ENCODE data around the gene GPATCH11. TPM values are rescaled to one million over a fixed set of nuclear protein-coding genes. Genes with fewer than 3 reads are reported as not detected.

Gene GPATCH11
- total RNA-seq (2012; rRNA removed) (4.7 and 8.1 TPM in 2 replicates), polyA plus RNA-seq (2012; rRNA removed) (2.9 and 3.9 TPM in 2 replicates), Bru-seq, nascent RNA (percentile 51 among the genes with signal in this experiment), BruChase-seq, experiment 1, labeled RNA remaining after a 6-hour chase (percentile 65 among the genes with signal in this experiment), BruChase-seq, experiment 2, labeled RNA remaining after a 2-hour chase (percentile 64 among the genes with signal in this experiment)
- polyA plus RNA-seq (2012; cell fraction: cytosol; rRNA removed): 0.49 and 0.88 TPM in 2 replicates
- 0.16 and 1.3 TPM in 2 replicates for polyA plus RNA-seq (2012; cell fraction: nucleus; rRNA removed; ENCODE audit: low replicate concordance)
- long read RNA-seq, transcript GPATCH11-202 (9 exons, 3,906 nt): major isoform, 8 of 14 reads
- long read RNA-seq, partial matches to known transcripts: 5 of 14 reads
- long read RNA-seq, other reads (novel, unspliced or antisense): 0 of 14 reads

DNA sequence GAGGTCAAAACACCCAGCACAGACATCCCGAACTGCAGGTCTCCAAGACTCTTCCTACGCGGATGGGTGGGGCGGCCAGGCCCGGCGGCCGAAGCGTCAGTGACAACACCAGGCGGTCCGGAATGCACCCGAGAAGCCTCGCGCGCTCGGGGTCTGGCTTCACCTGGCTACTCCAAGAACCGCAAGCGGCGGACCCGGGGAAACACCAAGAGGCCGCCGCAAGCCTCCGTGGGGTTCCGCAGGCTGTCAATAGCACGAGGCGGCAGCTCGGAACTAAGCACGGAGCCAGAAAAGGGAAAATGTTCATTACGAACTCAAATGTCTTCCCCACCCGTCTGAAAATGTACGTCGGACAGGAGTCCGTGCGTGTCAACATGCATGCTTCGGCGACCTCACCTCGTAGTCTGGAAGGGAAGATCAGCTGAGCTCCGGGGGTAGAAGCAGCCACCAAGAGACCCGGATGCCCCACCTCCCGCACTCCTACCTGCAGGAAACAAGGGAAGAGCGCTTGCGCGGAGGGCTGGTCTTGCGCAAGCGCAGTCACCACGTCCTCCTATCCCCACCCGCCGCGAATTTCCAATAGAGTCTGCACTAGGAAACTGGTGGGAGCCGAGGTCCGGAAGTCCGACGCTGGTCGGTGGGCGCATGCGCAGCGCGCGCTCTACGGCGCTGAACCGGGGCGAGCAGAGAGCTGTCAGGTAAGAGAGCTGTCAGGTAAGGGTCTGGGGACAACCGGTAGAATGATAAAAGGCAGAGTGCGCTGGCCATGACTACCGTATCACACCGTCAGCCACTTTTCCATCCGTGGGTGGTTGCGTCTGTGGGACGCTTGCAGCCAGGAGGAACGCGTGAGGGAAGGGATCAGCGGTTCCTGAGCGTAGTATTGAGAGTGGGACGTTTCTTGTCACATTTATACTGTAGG is at the start of gene GPATCH11, which contains the start of gene HEATR5B:
TSS of gene GPATCH11 (plus strand) at position 646 of the 922 bp plus-strand sequence. CDS start 3,864 bp downstream, outside the sequence.
TSS of gene HEATR5B (minus strand) at position 500 of the 922 bp plus-strand sequence. CDS start 958 bp downstream, outside the sequence.
- Histone ChIP-seq H2BK20ac (ENCODE audit: low read depth, low read length) (no peak within 1 kb of the TSS), H3K36me3 (ENCODE audit: control insufficient read depth, insufficient read depth, low read length) (no peaks in the 10 kb centered on the region; the same call in 1 of the 2 replicates), H3K4me2 (ENCODE audit: low read depth, low read length) (peak within 1 kb of the TSS; percentile 98), H3K56ac (ENCODE audit: extremely low read depth, insufficient read depth, low read length) (peak within 1 kb of the TSS; percentile 71), H3K18ac (ENCODE audit: low read depth, low read length) (peak within 1 kb of the TSS; percentile 72), H4K91ac (ENCODE audit: insufficient read depth, low read depth, low read length) (peak within 1 kb of the TSS; percentile 82), H2AFZ (replicated peaks; ENCODE audit: low read length, poor library complexity) (peak within 1 kb of the TSS; percentile 97), H3K14ac (replicated peaks; ENCODE audit: low read depth, low read length) (peak within 1 kb of the TSS; percentile 99), H2BK120ac (ENCODE audit: low read depth, low read length) (peak within 1 kb of the TSS; percentile 76; the same call in 1 of the 2 replicates), H4K8ac (ENCODE audit: low read depth in 2 of 2, low read length in 2 of 2) (peak within 1 kb of the TSS; percentile 66 to 96), H3K27me3 (ENCODE audit: control insufficient read depth, insufficient read depth, low read length) (no peaks in the 10 kb centered on the region), H3K23ac (ENCODE audit: low read depth, low read length) (peak within 1 kb of the TSS; percentile 98), H2AK9ac (replicated peaks; ENCODE audit: low read depth, low read length, poor library complexity) (peak within 1 kb of the TSS; percentile 90), H2AK5ac (ENCODE audit: low read depth, low read length) (peak within 1 kb of the TSS; percentile 12), H3K9me3 (ENCODE audit: control insufficient read depth, insufficient read depth, low read length) (no peaks in the 10 kb centered on the region), H3K79me1 (ENCODE audit: low read depth in 1 of 2, low read length in 2 of 2) (peaks cover 19 to 58% of the 10 kb centered on the region in 2 experiments), H2BK15ac (ENCODE audit: low read depth, low read length) (peak within 1 kb of the TSS; percentile 11; the same call in 1 of the 3 replicates), H3K4me1 (ENCODE audit: control insufficient read depth, insufficient read depth, low read length) (peaks cover 1% of the 10 kb centered on the region; the same call in 1 of the 2 replicates), H3K4me3 (ENCODE audit: insufficient read depth, low read depth, low read length) (peak within 1 kb of the TSS; percentile 92), H3K9ac (ENCODE audit: low read depth, low read length) (peak within 1 kb of the TSS; percentile 89), H3K4ac (ENCODE audit: low read depth, low read length) (peak within 1 kb of the TSS; percentile 97), H2BK5ac (ENCODE audit: low read depth, low read length, poor library complexity, severe bottlenecking) (peak within 1 kb of the TSS; percentile 68), H3K9me1 (ENCODE audit: insufficient read depth, low read length) (no peaks in the 10 kb centered on the region), H4K20me1 (ENCODE audit: insufficient read depth, low read length) (no peaks in the 10 kb centered on the region), H3K27ac (ENCODE audit: insufficient read depth, low read length) (peak within 1 kb of the TSS; percentile 58), H4K5ac (ENCODE audit: low read depth, low read length) (peak within 1 kb of the TSS; percentile 91)
- in situ Hi-C loops (cut with MboI; ENCODE audit: low sequenced_read_pairs): no loop called here
- DNase-seq (peak; percentile 95), ATAC-seq (ENCODE audit: low read depth) (peak; percentile 96)
- BruUV-seq (replicated peaks): no TSS peak
- CTCF ChIA-PET: no interaction called here
- WGBS, 2 experiments (ENCODE audit: extremely low coverage in 2 of 2, insufficient read length in 1 of 2): 0% methylated on average over 12 of the region's 74 CpGs; no CpG with 5 or more reads in 1 of the 2 experiments
- intact Hi-C loops (cut with micrococcal nuclease): no loop called here
- dilution Hi-C loops (cut with HindIII; ENCODE audit: low sequenced_read_pairs, unreplicated experiment): no loop called here
- POLR2A ChIA-PET (ENCODE audit: unreplicated experiment): no interaction called here
- TF ChIP-seq, protein P1, sequence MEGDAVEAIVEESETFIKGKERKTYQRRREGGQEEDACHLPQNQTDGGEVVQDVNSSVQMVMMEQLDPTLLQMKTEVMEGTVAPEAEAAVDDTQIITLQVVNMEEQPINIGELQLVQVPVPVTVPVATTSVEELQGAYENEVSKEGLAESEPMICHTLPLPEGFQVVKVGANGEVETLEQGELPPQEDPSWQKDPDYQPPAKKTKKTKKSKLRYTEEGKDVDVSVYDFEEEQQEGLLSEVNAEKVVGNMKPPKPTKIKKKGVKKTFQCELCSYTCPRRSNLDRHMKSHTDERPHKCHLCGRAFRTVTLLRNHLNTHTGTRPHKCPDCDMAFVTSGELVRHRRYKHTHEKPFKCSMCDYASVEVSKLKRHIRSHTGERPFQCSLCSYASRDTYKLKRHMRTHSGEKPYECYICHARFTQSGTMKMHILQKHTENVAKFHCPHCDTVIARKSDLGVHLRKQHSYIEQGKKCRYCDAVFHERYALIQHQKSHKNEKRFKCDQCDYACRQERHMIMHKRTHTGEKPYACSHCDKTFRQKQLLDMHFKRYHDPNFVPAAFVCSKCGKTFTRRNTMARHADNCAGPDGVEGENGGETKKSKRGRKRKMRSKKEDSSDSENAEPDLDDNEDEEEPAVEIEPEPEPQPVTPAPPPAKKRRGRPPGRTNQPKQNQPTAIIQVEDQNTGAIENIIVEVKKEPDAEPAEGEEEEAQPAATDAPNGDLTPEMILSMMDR (conservative IDR thresholded peaks at IDR 0.05; ENCODE audit: low read depth, low read length): no peak
- TF ChIP-seq CEBPB (IDR thresholded peaks at IDR 0.05; ENCODE audit: low read depth, low read length): peak; percentile 98
- TF ChIP-seq MXI1 (IDR thresholded peaks at IDR 0.05; ENCODE audit: borderline replicate concordance, low read depth, low read length): peak; percentile 76; the same call in 1 of the 2 replicates
- TF ChIP-seq MAZ (IDR thresholded peaks at IDR 0.05; ENCODE audit: borderline replicate concordance, low read depth, low read length): peak; percentile 8; the same call in 1 of the 2 replicates

All from IMR-90 (cell line).